Upper lobe of left lung (tissue), 4 donors: ENCODE measurements around the gene TIMP1.

ENCODE experiments used
- EP300 ChIP-seq, 4 donors: sonication (generic); formaldehyde crosslinking; IDR thresholded peaks; one replicate each; pipeline ENCODE4 v1.5.1; 2017; ENCODE audit warnings: antibody characterized with exemption in 4 of 4, control low read depth in 2 of 4
- POLR2A ChIP-seq, 4 donors: fragments of 450-650 bp; IDR thresholded peaks; one replicate each; pipeline ENCODE4 v1.5.1; 2016 to 2017; ENCODE audit warnings: antibody characterized with exemption in 4 of 4, mild to moderate bottlenecking in 2 of 4
- POLR2AphosphoS5 ChIP-seq, 2 donors: sonication (generic); formaldehyde crosslinking; IDR thresholded peaks; one replicate each; pipeline ENCODE4 v1.5.1; 2017; ENCODE audit warnings: antibody characterized with exemption in 2 of 2
- TF ChIP-seq, protein P1 (sequence below), 6 experiments: fragments of 450-650 bp in 4 of 6; fragments of 200-600 bp in 2 of 6; sonication (generic) in 2 of 6; IDR thresholded peaks; one replicate each; pipeline ENCODE4 v1.5.1; 2016 to 2019; ENCODE audit warnings: antibody characterized with exemption in 6 of 6

DNA sequence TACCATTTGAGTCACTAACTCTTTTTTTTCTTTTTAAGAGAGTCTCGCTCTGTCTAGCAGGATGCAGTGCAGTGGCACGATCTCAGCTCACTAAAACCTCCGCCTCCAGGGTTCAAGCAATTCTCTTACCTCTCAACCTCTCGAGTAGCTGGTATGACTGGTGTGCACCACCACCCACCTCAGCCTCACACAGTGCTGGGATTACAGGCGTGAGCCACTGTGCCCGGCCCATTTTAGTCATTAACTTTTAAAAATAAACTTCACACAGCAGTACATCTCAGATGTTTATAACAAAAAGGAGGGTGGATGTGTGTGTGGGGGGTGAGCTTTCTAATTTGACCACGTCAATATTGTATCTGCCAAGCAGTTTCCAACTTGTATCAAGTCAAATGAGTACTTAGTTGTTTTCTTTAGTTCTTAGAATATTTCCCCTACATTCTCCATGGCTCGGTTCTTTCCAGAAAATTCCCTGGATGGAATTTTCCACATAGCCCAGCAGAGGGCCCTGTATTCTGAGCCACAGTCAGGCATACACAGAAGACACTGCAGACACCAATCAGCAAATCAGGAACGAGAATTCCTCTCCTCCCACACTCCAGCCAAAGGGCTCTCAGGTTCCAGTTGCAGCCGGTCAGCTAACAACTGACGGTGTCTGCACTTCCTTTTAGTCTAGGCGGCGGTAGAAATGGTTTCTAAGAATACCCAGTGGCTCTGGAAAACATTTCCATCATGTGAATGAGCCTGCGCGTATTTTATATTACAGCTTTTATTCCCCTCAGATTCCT is 41.3 kb upstream of the TIMP1 start:
- TF ChIP-seq, protein P1, sequence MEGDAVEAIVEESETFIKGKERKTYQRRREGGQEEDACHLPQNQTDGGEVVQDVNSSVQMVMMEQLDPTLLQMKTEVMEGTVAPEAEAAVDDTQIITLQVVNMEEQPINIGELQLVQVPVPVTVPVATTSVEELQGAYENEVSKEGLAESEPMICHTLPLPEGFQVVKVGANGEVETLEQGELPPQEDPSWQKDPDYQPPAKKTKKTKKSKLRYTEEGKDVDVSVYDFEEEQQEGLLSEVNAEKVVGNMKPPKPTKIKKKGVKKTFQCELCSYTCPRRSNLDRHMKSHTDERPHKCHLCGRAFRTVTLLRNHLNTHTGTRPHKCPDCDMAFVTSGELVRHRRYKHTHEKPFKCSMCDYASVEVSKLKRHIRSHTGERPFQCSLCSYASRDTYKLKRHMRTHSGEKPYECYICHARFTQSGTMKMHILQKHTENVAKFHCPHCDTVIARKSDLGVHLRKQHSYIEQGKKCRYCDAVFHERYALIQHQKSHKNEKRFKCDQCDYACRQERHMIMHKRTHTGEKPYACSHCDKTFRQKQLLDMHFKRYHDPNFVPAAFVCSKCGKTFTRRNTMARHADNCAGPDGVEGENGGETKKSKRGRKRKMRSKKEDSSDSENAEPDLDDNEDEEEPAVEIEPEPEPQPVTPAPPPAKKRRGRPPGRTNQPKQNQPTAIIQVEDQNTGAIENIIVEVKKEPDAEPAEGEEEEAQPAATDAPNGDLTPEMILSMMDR (IDR thresholded peaks at IDR 0.05) = peak; percentile 37 to 63 (median 48)
- TF ChIP-seq POLR2AphosphoS5 (IDR thresholded peaks at IDR 0.05) = peak in 1 of 2 donors; percentile 64
- TF ChIP-seq EP300 (IDR thresholded peaks at IDR 0.05) = peak in 1 of 4 donors; percentile 62
- no peak for TF ChIP-seq POLR2A (IDR thresholded peaks at IDR 0.05)
